SH-SY5Y (cell line): Measurements from ENCODE around the gene MUC7.

Source experiments
- GATA2 ChIP-seq: IDR thresholded peaks from 2 replicates; pipeline ENCODE4 v1.6.1; 2011; ENCODE audit warnings: mild to moderate bottlenecking, low read depth, low read length
- GATA3 ChIP-seq: IDR thresholded peaks from 2 replicates; pipeline ENCODE4 v1.6.1; 2011; ENCODE audit warnings: low read depth, mild to moderate bottlenecking, low read length, moderate library complexity

GRCh38 chr4:70473679-70474078 is 1.7 kb downstream of the MUC7 start:
- no peak for TF ChIP-seq GATA3
- no peak for TF ChIP-seq GATA2
